K562 treated with DMSO at 1 percent for 48 hours (cell line): ENCODE measurements around the gene GRIN2C. TPM values are rescaled to one million over a fixed set of nuclear protein-coding genes. Genes with fewer than 3 reads are reported as not detected.

Source experiments
- total RNA-seq: library from RNA; unstranded; fragments of 300-600 nt; gene quantifications from 2 replicates; pipeline ENCODE4 v1.2.3, GENCODE V29; 2022; ENCODE audit warnings: low replicate concordance; ENCODE audit errors: extremely low read depth

GRIN2C gene
- total RNA-seq, result not detected in 2 replicates

DNA sequence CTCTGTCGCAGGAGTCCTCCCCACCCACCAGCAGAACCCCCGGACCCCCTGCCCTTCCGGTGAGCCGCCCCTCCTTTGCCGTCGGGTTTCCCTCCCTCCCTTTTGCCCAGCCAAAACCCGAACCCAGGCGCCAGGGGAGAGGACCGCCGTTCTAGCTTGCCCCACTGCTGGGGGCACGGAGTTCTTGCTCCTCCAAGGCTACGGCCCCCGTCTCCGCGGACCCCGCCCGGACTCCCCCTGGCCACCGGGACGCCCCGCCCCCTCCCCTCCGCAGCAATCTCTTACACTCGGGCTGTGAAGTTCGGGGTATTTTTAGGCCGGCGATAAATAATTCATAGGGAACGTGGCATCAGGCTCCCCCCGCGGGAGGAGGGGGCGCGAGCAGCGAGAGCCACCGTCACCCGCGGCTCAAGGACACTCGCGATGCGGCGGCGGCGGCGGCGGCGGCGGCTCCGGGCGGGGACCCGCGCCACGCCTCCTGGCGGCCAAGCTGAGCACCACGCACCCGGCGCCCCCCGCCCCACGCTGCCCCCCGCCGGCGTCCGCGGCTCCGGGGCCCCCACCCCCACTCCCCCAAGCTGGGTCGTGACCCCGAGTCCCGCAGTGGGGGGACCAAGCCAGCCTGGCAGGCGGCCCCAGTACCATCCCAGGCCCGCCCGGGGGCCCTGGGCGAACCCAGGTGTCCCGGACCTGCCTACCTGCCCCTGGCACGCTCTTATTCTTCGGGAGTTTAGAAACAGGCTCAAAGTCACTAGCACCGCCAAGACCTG, at the start of gene GRIN2C:
TSS of gene GRIN2C (minus strand) at position 427 of the 770 bp plus-strand sequence. CDS start 4,793 bp downstream, outside the sequence.

DNA sequence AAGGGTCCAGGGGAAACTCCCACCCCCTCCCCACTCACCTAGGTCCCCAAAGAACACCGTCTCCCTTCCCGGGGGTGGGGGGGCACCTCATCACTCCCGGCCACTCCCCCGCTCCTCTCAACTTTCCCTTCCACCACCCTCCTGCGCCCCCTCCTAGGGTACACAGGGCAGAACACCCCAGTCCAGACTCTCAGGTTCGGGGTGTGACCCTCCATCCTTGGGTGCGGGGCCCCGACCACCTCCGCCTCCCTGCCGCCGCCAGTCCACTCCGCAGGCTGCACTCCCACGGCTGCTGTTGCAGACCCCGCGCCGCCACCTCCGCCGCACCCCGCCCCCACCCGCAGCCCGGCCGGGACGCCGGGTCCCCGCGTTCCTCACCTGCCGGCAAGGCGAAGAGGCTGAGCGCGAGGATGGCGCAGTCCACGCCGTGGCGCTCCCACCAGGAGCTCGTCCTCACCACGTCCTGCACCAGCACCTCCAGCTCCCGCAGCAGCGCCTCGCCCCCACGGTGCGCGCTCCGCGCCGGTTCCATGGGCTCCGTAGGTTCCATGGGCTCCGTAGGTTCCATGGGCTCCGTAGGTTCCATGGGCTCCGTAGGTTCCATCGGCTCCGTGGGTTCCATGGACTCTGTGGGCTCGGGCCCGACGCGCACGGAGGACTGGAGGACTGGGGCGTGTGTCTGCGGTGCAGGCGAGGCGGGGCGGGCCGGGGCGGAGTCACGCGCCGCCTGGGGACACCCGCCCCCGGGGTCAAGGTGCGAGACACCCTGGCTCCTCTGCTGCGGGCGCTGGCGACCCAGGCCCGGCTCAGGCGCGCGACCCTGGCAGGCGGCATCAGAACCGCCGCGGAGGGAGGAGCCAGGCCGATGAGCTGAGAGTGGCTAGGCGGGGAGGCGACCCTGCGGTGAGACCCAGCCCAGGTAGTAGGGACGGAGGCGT, 33.6 kb upstream of the GRIN2C start, which contains the start of gene FADS6:
TSS of gene FADS6 (minus strand) at position 660 of the 938 bp plus-strand sequence. CDS start at position 622, 38 bp downstream.

DNA sequence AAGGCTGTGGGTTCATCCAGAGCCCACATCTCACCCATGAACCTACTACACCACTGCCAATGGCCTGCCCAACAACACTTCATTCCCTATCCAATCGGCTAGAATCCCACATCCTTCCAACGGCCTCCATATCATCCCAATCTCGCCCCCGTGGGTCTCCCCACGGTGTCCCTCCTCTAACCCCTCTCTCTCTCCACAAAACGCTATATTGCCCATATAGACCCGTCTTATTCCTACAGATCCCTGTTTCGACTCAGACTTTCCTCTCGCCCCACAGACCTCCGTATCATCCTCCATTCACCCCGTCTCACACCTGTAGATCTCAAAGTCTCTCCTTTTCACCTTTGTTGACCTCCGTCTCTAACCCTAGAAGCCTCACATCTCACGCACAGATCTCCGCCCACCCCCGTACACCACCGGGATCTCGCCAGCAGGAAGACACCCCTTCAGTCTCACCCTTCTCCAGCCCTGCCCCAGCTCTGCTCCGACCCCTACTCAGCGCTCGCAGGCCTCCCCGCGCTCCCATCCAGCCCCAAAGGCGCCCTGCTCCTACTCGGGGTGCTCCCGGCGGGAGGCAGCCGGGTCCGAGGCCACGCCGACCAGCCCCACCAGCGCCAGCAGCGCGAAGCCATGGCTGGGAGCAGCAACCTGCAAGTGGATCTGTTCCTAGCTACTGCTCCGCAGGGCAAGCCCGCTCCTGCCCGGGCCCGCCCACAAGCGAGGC, 12.8 kb upstream of the GRIN2C start, which contains the start of gene FDXR:
TSS of gene FDXR (minus strand) at position 682 of the 724 bp plus-strand sequence. CDS start at position 632, 50 bp downstream.

Other genes with a start within 250 kb of the GRIN2C start
- not detected in 2 replicates for gene CD300E, start 236.1 kb downstream of the GRIN2C start, total RNA-seq
- gene CD300LF, start 147.0 kb downstream of the GRIN2C start, total RNA-seq, result not detected in 2 replicates
- gene RAB37, start 122.6 kb downstream of the GRIN2C start, total RNA-seq, result not detected in 2 replicates
- not detected in 2 replicates for gene NHERF1, start 111.3 kb downstream of the GRIN2C start, total RNA-seq
- gene NAT9, start 83.5 kb downstream of the GRIN2C start, total RNA-seq, result not detected in 2 replicates
- gene FDXR, start 13.1 kb upstream of the GRIN2C start, total RNA-seq, result not detected in 2 replicates
- not detected in 2 replicates for gene FADS6, start 33.7 kb upstream of the GRIN2C start, total RNA-seq
- not detected in 2 replicates for gene USH1G, start 63.4 kb upstream of the GRIN2C start, total RNA-seq
- not detected in 2 replicates for gene OTOP2, start 64.4 kb upstream of the GRIN2C start, total RNA-seq
- gene OTOP3, start 76.0 kb upstream of the GRIN2C start, total RNA-seq, result not detected in 2 replicates
- not detected in 2 replicates for gene HID1, start 112.9 kb upstream of the GRIN2C start, total RNA-seq
- gene CDR2L, start 127.7 kb upstream of the GRIN2C start, total RNA-seq, result not detected in 2 replicates
- not detected in 2 replicates for gene MRPL58, start 152.8 kb upstream of the GRIN2C start, total RNA-seq
- not detected in 2 replicates for gene ATP5PD, start 187.1 kb upstream of the GRIN2C start, total RNA-seq
- not detected in 2 replicates for gene KCTD2, start 187.3 kb upstream of the GRIN2C start, total RNA-seq
- not detected in 2 replicates for gene SLC16A5, start 228.1 kb upstream of the GRIN2C start, total RNA-seq